Epidermal melanocyte (primary cell): ENCODE results near the gene RCC2.

ENCODE experiments used
- DNase-seq: peaks from one replicate; pipeline ENCODE4 v3.0.0; 2011; ENCODE audit warnings: low spot score; ENCODE audit not compliant: insufficient read length

Gene RCC2

DNA sequence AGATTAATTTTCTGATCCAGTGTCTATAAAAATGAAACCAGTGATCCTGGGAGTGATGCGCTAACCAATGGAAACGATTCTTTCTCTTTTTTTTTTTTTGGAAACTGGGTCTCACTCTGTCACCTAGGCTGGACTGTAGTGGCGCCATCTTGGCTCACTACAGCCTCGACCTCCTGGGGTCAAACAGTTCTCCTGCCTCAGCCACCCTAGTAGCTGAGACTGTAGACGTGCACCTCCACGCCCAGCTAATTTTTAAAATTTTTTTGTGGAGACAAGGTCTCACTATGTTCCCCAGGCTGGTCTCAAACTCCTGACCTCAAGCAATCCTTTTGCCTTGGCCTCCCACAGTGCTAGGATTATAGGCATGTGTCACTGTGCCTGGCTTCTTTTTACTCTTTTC, 3.4 kb upstream of the RCC2 start:
- no peak for DNase-seq

DNA sequence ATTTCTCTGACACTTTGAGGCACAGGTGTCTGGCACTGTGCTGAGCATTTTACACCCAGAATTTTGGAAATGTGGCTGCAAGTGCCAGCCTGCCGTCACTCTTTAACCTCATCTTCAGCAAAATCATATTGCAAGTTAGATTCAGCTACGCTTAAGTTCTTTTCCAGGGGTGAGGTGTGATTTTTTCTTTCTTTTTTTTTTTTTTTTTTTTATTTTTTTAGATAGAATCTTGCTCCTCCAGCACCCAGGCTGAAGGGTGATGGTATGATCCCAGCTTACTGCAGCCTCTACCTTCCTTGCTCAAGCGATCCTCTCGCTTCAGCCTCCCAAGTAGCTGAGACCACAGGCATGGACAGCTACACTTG, 2.5 kb upstream of the RCC2 start:
- DNase-seq: no peak

DNA sequence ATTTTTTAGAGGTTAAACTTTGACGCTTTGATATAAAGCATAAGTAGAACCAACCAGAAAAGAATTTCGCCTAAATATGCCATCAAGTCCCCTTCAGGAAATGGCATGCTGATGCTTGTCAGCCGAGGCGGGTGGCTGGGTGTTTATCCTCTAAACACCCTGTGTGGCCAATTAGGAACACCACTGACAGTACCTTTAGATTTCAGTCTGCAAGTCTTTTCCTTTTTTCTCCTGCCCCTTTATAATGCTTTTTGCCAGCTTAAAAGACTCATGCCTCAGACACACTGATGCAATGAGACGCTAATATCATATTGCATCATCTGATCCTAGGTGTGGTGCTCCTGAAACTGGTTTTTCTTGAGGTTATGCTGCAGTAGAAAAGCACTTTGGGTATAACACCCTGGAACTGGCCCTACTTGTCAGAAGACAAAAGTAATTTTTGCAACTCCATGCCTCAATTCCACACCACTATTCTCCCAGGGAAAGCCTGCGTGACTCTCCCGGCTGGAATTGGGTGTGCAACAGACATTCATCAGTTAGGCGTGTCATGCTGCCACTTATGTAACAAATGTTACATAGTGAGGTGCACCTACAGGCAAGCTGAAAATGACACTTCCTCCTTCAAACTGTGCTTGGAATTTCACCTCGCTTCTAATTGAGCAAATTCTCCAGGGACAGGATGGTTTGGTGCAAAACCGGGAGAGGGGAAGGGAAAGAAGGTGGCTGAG, 2.0 kb upstream of the RCC2 start:
- DNase-seq: no peak

DNA sequence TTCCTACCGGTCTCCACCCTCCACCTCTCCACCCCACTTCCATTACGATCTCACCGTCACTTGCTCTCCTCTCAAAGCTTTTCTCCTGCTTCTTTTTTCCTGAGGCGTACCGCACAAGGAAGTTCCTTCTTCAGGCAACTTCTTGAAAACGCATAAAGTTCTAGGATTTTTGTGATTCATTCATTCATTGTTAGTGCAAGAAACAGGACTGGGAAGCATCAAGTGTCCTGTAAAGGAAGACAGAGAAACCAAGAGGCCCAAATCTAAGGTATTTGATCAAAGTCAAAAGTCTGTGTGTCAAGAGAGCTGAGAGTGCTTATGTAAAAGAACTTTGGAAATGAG, 1.3 kb upstream of the RCC2 start:
- no peak for DNase-seq

DNA sequence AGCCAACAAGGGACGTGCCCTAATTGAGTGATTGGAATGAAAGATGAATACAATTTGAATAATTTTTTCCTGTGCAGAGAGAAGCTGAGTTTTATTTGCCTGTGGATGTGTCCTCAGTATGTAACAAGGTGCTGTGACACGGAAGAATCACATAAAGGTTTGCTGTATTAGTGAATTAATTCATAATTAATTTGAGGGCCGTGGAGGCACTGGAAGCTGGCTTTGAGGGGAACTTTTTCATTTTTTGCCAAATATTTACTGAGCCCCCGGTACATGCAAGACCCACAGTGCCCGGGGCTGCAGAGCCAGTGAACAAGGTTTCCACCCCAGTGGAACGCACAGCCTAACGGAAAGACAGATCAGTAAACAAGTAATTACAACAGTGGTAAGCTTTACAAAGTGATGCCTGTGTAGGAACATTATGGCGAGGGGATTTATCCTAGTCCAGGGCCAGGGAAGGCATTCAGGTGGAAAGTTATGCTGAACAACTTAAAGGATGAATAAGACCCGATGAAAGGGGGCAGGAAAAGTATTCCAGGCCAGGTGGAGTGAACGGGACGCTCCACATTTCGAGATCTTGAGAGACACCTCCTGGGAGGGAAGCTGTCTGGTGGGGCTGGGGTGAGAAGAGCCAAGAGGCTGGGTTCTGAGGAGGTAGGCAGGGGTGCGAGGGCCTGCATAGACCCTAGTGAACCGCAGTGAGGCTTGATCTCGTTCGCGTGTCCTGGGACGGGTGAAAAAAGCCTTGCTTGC, 773 bp upstream of the RCC2 start:
- no peak for DNase-seq

DNA sequence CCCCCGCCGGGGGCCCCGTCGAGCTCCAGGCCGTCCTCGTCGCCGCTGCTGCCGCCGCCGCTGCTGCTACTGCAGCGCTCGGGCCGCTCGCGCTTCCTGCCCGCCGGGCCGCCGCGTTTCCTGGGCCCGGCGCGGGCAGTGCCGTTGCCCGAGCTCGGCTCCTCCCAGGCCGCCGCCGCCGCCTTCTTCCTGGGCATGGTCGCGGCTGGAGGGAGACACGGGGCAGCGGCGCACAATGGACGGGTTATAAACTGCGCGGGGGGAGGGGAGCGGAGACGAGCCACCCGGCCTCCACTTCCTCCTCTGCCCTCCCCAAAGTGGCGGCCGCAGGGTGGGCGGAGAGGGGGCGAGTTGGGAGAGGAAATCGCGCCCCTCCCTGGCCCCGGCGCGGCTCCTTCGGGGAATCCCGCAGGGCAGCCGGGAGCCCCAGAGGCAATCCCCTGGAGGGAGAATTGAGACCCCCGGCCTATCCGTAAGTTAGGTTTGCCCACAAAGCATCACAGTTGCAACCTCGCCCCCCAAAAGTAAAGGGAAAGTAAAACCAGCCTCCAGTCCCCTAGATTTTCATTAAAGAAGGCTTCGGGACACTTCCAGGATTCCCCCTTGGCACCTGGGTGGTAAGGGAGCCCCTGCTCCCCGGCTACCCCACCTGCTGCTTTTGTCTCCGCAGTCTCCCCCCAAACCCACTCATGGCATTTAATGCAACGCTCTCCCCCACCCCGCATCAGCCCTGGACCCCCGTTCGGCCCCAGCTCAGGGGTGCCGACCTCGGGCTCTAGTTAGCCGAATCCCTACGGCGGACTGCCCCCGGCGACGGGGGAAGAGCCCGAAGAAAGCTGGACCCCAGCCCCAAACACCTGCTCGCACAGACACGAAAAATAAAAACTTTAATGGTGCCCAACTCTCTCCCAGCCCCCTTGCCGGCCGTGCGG, 893 bp downstream of the RCC2 start:
- DNase-seq: peak; percentile 61

DNA sequence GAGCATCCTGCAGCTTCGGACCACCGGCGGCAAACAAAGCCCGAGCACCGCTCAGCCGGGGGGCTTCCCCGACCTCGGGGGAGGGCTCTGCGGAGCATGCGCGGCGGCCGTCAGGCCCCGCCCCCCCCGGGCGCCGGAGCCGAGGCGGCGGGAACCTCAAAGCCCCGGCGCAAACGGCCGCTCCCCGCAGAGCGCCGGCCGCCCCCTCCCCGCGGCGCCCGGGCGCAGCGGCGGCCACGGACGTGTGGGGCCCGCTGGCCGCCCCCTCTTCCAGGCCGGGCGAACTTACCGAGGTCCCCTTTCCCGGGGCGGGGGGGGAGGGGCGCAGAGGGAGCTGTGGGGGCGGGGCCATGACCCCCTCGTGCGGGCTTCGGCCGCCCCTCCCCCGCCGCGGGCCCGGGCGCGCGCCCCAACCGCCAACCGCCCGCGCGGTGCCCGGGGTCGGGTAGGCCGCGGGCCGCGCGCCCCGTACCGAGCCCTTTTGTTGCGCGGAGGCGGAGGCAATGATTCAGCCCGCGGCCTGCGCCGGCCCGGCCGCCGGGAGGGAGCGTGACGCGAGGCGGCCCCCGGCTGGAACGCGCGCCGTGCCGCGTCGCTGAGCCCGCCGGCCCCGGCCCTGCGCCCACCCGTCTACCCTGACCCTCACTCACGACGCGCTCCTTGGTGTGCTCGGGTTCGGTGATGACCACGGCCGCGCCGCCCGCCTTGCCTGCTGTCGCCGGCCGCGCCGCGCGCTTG, 1.7 kb downstream of the RCC2 start:
- DNase-seq: peak; percentile 72

DNA sequence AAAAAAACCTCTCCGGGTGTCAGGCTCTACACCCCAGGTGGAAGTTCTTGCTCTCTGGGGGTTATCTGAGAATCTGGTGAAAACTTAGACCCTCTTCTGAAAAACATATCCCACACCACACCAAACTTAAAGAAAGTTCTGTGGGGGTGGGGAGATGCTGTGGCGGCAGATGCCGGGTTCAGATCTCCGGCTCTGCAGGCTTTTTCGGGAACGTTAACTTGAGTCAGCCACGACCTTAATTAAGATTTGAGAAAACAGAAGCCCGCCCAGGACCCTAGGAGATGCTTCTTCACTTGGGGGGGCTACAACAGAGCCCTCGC, 2.3 kb downstream of the RCC2 start:
- no peak for DNase-seq

DNA sequence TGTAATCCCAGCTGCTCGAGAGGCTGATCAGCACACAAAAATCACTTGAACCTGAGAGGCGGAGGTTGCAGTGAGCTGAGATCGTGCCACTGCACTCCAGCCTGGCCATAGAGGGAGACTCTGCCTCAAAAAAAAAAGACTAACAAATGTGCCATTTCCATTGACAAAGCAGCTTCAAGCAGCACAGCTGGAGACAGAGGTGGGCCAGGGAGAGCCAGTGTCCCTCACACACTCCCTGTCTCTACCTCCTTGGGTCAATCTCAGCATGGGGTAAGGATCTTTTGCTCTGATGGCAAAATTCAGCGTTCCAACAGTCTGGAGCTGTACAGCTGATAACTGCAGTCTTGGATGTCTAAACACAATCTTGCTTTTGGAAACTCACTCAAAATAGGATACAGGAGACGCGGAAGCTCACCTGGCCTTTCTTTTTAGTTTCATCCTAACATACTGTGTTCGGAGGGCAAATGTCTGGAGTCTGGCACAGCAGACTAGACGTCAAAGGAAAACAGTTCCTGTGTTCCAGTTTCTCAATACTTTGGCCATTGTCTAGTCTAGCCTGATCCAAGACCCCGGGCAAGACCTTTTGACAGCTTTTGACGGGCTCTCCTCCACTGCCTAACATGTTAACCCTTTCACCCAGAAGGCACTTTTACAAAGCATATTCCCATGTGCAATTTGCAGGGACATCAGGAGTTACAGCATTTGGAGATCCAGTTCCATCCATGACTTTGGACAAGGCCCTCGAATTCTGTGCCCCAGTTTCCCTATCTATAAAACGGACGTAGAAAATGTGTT, 2.9 kb downstream of the RCC2 start:
- DNase-seq: no peak

DNA sequence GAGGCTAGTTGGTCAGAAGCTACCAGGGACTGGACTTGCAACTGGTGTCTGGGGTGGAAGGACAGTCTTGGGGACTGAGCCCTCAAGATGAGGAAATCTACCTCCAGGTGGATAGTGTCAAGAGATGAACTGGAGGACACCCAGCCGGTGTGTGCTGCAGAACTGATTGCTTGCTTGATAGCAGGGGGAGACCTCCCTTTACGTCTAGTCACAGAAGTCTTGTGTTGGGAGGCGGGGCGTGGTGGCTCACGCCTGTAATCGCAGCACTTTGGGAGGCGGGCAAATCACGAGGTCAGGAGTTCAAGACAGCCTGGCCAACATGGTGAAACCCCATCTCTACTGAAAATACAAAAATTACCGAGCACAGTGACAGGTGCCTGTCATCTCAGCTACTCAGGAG, 4.9 kb downstream of the RCC2 start:
- no peak for DNase-seq

DNA sequence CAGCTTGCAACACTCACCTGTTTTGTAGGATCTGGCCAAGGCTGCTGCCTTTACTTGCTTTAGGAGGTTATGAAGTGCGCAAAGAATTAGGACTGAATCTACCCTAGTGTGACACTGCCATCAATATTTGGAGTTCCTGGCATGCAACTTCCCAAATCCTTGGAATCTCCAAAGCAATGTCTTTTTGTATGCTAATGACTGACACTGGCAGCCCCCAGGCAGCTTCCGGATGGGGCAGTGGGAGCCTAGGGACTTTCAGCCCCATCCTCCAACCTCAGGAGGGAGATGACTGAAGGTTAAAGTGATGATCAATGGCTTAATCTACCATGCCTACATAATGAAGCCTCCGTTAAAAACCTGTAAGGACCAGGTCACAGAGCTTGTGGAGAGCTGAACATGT, 5.5 kb downstream of the RCC2 start:
- DNase-seq: no peak

DNA sequence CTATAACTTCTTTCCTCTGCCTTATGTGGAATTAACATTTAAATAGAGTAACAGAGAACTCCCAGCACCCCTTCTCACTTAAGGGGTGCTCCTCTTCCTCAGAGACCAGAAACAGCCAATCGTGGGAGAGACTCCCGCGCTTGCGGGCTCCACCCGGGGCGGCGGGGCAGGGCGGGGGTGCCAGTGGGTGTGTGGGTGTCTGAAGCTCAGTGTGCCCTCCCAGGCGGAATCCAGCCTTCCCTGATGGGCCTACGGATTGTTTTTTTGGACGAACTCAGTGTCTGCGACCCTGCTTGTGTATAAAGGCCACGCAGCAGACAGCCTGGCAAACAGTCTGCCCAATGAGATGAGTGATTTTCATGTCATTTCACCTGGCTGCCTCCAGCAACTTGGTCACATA, 6.2 kb downstream of the RCC2 start:
- DNase-seq: no peak

DNA sequence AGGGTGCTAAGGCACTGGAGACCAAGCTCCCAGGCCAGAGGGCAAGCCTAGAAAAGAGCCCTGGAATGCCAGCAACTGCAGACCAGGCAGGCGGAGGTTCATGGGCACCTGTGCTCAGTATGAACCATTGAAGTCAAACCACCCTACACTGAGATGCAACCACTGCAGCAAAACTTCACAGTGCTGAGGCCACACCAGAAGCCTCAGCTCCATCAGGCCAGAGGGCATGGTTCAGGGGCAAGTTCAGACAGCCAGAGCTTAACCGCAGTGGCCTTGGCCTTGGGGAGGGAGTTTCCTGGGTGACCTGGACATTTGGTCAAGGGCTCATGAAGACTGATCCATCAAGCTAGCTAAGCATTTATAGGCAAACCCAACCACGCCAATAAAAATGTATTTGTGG, 7.1 kb downstream of the RCC2 start:
- DNase-seq: no peak

DNA sequence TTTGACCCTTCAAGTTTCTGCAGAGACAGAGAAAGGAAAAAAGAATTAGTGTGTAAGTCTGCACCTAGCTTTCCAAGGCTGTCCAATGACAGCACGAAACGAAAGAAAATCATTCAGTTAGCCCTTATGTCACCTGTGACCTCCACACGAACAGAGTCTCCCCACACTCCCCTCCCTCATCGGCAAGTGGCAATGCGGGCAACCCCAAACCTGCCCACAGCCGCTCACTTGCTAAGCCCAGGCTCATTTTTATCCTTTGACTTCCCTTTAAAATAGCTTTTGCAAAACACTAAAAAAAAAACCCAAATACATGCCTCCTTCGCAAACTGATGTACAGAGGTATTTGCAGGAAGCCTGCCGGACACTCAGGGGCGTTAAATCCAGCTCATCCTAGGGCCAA, 10.3 kb downstream of the RCC2 start:
- no peak for DNase-seq

DNA sequence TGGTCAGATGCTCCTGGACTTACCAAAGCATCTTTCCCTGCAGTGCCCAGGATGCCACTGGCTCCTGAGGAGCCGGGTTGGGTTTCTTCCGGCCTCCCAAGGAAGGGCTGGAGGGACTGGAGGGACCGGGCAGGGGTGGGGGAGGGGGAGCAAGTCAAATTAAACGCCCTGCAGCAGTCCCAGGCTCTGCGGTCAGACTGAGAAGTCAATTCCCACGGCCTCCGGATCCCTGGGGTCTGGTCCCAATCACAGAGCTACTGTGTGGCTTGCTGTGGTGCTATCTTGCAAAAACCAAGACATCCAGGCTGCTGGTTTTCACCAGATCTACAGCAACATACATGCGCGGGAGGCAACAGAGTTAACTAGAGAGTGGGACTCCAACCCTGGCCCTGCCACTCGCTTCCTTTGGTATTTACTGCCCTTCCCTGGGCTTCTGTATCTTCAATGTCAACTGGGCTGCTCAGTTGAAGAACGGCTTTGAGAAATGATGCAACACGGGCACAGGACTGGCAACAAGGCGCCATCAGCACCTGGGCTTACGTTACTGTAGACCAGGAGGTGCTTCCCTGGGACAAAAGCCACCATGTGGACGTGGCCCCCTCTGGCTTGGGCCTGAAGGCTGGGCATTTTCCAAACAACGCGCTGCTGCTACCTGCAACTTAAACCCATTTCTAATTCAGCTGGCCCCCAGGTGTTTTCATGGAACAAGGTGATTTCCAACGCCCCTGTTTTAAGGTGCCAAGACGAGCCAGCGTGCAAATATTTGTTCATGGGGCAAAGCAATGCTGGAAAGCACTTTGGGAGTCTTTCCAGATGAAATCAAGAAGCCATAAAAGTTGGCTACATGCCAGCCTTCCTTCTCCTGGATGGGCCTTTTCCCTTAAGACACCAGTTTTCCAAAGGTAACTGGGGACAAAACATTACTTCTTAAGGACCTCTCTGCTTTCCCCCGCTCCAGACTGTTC, 11.5 kb downstream of the RCC2 start:
- no peak for DNase-seq

DNA sequence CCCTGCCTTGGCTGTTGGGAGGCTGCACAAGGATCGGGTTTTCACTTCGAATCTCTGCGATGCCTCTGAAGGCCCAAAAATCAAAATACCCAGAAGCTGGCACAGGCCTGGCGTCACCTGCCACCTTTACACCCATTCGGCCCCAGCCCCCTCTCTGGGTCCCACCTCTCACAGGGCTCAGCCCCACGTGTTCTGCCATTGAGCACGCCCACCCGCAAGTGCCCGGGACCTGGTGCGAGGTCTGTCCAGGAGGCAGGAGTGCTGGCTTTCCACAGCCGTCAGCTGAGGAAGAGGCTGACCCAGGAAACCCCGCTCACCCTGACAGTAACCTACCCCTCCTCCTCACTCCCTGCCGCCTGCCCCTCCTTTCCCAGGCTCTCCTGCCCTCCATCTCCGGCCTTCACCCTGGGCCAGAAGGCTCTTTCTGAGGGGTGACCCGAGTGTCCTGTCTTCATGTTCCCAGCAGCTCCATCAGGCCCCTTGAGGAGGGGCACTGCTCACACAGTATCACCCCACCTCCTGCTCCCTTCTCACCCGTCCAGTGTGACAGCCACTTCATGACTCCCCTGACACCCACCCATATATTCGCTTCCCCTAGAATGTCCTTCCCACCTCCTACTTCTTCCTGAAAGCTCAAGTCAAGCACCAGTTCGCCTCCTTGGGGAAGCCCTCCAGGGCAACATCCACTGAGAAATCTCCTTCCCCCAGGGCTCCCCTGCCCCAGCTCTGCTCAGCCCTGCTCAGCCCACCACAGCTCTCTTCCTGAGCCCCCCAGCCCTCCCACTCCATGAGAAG, 13.5 kb downstream of the RCC2 start:
- no peak for DNase-seq

DNA sequence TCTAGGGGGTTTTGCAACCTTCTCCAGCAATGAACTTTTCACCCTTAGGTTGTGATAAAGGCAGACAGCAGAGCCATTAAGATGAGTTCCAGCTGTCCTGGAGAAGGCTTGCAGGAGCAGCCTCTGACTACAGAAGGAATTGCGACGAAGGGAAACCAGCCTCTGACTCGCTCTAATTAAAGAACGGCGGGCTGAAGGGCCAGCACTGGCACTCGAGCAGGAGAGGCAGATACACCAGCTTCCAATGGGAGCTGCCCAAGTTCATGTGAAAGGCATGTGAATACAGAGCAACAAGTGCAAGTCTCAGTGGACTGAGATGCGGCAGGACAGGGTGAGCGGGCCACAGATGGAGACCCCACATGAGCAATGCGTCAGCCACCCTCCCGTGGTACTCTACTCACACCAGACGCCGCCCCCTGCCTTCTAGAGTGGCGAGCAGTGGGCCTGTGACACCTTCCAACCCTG, 15.7 kb downstream of the RCC2 start:
- DNase-seq: no peak

DNA sequence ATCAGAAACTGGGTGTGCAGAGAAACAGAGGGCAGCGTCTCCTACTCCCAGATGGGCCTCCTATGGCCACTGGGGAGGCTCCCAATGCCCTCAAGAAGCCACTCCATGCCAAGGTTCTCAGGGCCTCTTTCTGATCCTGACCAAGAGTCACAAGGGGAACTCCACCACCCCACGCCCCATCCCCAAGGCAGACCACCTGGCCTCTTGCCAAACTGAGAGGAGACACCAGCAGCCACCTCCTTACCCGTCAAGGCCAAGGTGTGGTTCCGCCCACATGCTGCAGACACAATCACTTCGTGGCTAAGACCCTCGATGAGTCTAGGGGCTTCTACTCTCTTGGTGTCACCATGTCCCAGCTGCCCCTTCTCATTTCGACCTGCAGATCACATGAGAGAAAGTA, 17.0 kb downstream of the RCC2 start:
- no peak for DNase-seq

DNA sequence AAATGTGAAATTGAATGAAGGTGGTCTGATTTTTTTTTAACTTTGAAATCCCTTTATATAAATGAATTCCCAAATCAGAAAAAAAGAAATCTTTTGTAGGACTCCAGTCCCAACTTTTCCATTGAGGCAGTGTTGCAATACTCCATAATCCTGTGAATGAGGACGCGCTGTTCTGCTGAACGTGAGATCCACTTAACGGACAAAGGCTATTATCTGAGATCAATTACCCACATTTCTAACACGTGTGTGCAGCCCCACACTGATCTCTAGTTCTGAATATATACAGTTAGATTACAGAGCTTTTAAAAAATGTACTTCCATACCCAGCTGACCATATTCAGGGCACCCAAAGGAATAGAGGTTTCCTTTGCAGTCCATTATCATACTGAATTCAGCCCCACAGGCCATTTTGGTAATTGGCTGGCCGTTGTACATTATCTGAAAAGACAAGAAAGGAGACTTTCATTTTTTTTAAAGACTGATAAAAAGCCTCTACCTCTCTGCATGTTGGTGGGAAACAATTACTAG, 19.0 kb downstream of the RCC2 start:
- no peak for DNase-seq
